Fibroblast of villous mesenchyme (primary cell): ENCODE measurements around the gene MEF2D. TPM values are rescaled to one million over a fixed set of nuclear protein-coding genes. Genes with fewer than 3 reads are reported as not detected.

ENCODE experiments used
- DNase-seq: peaks from one replicate; pipeline ENCODE4 v3.0.0-alpha.2; 2010; ENCODE audit warnings: low read depth
- H3K4me3 ChIP-seq: 2 replicates; pipeline ENCODE4 v1.5.1; 2011; ENCODE audit warnings: low read depth, mild to moderate bottlenecking, low read length
- total RNA-seq: library from RNA; depleted of rRNA; stranded (reverse); fragments of >200 nt; gene quantifications from 2 replicates; pipeline ENCODE4 v1.2.3, GENCODE V29; 2012
- TF ChIP-seq, protein P1 (sequence below): IDR thresholded peaks from 2 replicates; pipeline ENCODE4 v1.5.1; 2012; ENCODE audit warnings: low read depth, mild to moderate bottlenecking, low read length; ENCODE audit not compliant: insufficient read depth

Gene MEF2D
- total RNA-seq, 1 donor, result 10.8 TPM

DNA sequence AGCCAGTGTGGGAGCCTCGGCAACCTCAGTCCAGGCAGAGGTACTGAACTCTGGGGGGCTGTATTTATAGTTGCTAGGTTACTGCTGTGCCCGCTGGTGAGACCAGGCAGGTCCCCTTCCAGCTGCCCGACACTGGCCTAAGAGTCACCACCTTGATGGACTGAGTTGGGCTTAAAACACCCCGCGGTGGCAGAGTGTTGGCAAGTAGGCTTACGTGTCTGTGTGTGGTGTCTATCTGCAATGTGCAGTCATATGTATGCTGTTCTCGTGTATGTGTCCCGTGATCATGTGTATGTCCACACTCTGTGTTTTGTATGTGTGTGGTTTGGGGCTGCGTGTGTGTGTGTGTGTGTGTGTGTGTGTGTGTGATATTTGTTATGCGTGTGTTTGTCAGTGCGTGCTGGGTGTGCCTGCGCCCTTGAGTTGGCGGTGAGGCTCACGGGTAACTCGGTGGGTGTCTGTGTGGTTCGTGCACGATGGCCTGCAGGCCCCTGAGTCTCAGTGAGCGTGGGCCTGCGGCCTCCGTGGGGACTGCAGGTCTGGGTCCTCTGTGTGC, 65.5 kb downstream of the MEF2D start:
- TF ChIP-seq, protein P1, sequence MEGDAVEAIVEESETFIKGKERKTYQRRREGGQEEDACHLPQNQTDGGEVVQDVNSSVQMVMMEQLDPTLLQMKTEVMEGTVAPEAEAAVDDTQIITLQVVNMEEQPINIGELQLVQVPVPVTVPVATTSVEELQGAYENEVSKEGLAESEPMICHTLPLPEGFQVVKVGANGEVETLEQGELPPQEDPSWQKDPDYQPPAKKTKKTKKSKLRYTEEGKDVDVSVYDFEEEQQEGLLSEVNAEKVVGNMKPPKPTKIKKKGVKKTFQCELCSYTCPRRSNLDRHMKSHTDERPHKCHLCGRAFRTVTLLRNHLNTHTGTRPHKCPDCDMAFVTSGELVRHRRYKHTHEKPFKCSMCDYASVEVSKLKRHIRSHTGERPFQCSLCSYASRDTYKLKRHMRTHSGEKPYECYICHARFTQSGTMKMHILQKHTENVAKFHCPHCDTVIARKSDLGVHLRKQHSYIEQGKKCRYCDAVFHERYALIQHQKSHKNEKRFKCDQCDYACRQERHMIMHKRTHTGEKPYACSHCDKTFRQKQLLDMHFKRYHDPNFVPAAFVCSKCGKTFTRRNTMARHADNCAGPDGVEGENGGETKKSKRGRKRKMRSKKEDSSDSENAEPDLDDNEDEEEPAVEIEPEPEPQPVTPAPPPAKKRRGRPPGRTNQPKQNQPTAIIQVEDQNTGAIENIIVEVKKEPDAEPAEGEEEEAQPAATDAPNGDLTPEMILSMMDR, result no peak
- no peak overlapping the region for H3K4me3 ChIP-seq
- no peak for DNase-seq

- H3K4me3 ChIP-seq, result no peak overlapping the region
- no peak for DNase-seq
- TF ChIP-seq, protein P1, result no peak
These were observed 67.0 kb downstream of the MEF2D start for GRCh38 chr1:156433602-156434001.

- H3K4me3 ChIP-seq, result no peak overlapping the region
- TF ChIP-seq, protein P1, result no peak
- DNase-seq, result no peak
These were observed 67.5 kb downstream of the MEF2D start for GRCh38 chr1:156433032-156433431.

DNA sequence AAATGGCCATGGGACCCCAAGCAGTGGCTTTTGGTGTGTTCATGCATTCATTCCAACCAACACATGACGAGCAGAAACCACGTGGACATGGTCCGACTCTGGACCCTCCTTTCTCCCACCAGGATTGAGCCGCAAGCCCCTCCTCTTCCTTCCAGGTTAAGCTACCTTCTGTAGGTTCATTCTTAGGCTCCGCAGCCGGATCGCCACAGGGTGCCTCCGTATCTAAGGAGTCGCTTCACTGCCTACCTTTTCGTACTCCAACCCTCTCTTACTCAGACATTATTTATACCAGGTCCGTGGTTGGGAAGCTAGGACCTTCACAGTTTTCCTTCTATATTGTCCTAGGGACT, 67.9 kb downstream of the MEF2D start:
- DNase-seq, result no peak
- TF ChIP-seq, protein P1, result no peak

DNA sequence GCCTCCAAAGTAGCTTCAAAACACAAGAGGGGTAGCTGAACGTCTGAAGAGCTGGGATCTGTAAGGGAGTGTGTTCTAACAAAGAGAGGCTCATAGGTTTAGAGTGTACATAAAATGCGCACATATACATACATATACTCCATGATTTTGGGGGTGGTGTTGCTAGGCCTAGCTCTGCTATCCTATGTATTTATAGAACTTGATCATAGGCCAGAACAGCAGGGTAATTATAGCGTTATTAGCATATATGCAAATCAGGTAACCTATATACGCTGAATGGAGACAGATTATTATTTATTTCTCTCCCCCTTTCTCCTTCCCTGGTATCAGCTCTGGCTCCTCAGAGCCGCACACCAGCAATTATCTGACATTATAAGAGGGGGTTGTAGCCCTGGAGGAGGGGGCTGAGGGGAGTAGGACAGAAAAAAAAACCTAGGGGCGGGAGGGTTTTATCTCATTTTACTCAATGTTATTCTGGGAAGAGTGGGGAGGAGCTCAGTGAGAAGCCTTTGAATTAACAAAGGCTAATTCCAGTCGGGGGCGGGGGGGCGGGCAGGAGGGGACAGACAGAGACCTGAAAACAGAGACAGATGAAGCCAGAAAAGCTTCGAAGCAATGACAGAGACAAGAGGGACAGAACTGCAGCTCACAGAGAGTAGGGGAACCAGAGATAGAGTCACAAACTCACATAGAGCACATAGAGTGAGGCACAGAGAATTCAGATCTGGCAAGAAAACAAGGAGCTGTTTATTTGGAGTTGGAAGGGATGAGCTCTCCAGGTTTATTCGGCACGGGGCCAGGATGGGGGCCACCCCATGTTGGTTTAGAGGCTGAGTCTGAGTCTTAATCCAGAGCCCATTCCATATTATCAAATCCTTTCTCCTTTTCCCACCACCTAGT, 68.6 kb downstream of the MEF2D start:
- no peak overlapping the region for H3K4me3 ChIP-seq
- TF ChIP-seq, protein P1, result no peak
- no peak for DNase-seq

More for the DNA sequence above, 67.9 kb downstream of the MEF2D start:
- no peak overlapping the region for H3K4me3 ChIP-seq

DNA sequence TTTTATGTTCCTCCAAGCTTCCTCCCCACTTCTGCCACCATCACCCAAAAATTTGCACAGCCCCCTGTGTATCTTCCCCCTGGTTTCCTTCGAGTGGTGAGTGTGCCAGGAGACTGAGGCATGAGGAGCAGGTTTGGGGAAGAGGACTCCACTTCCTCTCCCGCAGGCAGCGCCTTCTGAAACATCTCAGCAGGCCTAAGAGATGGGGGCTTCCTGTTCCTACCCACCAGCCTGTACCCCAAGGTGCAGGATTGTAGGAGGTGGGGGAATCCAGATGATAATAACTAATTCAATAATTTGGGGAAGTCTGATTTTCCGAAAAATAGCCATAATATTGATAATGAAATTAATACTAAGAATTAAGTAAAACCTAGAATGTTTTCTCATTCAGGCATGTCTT, 69.2 kb downstream of the MEF2D start:
- TF ChIP-seq, protein P1, result no peak
- no peak for DNase-seq
- no peak overlapping the region for H3K4me3 ChIP-seq
